Astrocyte (in vitro differentiated cells and primary cell): ENCODE data around the gene CMSS1. TPM values are rescaled to one million over a fixed set of nuclear protein-coding genes. Genes with fewer than 3 reads are reported as not detected.

ENCODE experiments used
- DNase-seq: peaks from one replicate; pipeline ENCODE4 v3.0.0-alpha.2; 2010; ENCODE audit warnings: low read depth
- FAIRE-seq: peaks from 2 replicates; lab custom pipeline; 2011; peaks lifted over from hg19 to GRCh38; lab: Jason Lieb, UNC
- H2AFZ ChIP-seq: 2 replicates; pipeline ENCODE4 v1.6.0; 2012; ENCODE audit warnings: low read depth, low read length, inconsistent platforms
- H3K27ac ChIP-seq: 2 replicates; pipeline ENCODE4 v1.5.1; 2011; ENCODE audit warnings: low read depth, low read length, inconsistent platforms
- H3K27me3 ChIP-seq: 2 replicates; pipeline ENCODE4 v1.6.0; 2011; ENCODE audit warnings: low read length, inconsistent platforms; ENCODE audit not compliant: insufficient read depth
- H3K36me3 ChIP-seq: 2 replicates; pipeline ENCODE4 v1.5.1; 2011; ENCODE audit warnings: low read length, inconsistent platforms; ENCODE audit not compliant: insufficient read depth
- H3K4me1 ChIP-seq: 2 replicates; pipeline ENCODE4 v1.5.1; 2011; ENCODE audit warnings: low read length, inconsistent platforms; ENCODE audit not compliant: insufficient read depth
- H3K4me2 ChIP-seq: 2 replicates; pipeline ENCODE4 v1.6.0; 2012; ENCODE audit warnings: low read length, inconsistent platforms
- H3K4me3 ChIP-seq: 2 replicates; pipeline ENCODE4 v1.5.1; 2011; ENCODE audit warnings: low read depth, mild to moderate bottlenecking, low read length, inconsistent platforms; ENCODE audit not compliant: insufficient read depth
- H3K79me2 ChIP-seq: 2 replicates; pipeline ENCODE4 v1.6.0; 2012; ENCODE audit warnings: mild to moderate bottlenecking, low read length, inconsistent platforms; ENCODE audit not compliant: insufficient read depth
- H3K9ac ChIP-seq: 2 replicates; pipeline ENCODE4 v1.6.0; 2012; ENCODE audit warnings: mild to moderate bottlenecking, low read length, inconsistent platforms
- H3K9me3 ChIP-seq: 2 replicates; pipeline ENCODE4 v1.5.1; 2012; ENCODE audit warnings: low read depth, mild to moderate bottlenecking, low read length, inconsistent platforms; ENCODE audit not compliant: insufficient read depth
- H4K20me1 ChIP-seq: 2 replicates; pipeline ENCODE4 v1.6.0; 2012; ENCODE audit warnings: low read length, inconsistent platforms; ENCODE audit not compliant: insufficient read depth
- H3K27ac Mint-ChIP-seq: one replicate; pipeline ENCODE4 v1.8.0; 2021; ENCODE audit warnings: mild to moderate bottlenecking, mixed read lengths; ENCODE audit not compliant: unreplicated experiment
- H3K27me3 Mint-ChIP-seq: one replicate; pipeline ENCODE4 v1.8.0; 2021; ENCODE audit warnings: low read depth, mixed read lengths; ENCODE audit not compliant: unreplicated experiment
- H3K36me3 Mint-ChIP-seq: one replicate; pipeline ENCODE4 v1.8.0; 2021; ENCODE audit warnings: low read depth, mixed read lengths; ENCODE audit not compliant: unreplicated experiment
- H3K4me1 Mint-ChIP-seq: one replicate; pipeline ENCODE4 v1.8.0; 2021; ENCODE audit warnings: low read depth, mixed read lengths; ENCODE audit not compliant: unreplicated experiment
- H3K4me3 Mint-ChIP-seq: one replicate; pipeline ENCODE4 v1.8.0; 2021; ENCODE audit warnings: mild to moderate bottlenecking, moderate library complexity, mixed read lengths; ENCODE audit not compliant: unreplicated experiment
- H3K9me3 Mint-ChIP-seq: one replicate; pipeline ENCODE4 v1.8.0; 2021; ENCODE audit warnings: mild to moderate bottlenecking, mixed read lengths; ENCODE audit not compliant: unreplicated experiment
- EZH2 ChIP-seq: IDR thresholded peaks from 2 replicates; pipeline ENCODE4 v1.6.1; 2012; ENCODE audit warnings: mild to moderate bottlenecking, low read length, inconsistent platforms; ENCODE audit not compliant: insufficient read depth
- total RNA-seq: library from RNA; stranded (reverse); gene quantifications from 2 replicates; pipeline ENCODE4 v1.2.1, GENCODE V29; 2021
- TF ChIP-seq, protein P1 (sequence below): IDR thresholded peaks from 2 replicates; pipeline ENCODE4 v1.5.1; 2011; ENCODE audit warnings: low read depth, mild to moderate bottlenecking, inconsistent platforms, low read length, moderate library complexity; ENCODE audit not compliant: insufficient read depth

CMSS1 gene
- total RNA-seq, 1 donor from 2014 or later: 12.5 TPM

DNA sequence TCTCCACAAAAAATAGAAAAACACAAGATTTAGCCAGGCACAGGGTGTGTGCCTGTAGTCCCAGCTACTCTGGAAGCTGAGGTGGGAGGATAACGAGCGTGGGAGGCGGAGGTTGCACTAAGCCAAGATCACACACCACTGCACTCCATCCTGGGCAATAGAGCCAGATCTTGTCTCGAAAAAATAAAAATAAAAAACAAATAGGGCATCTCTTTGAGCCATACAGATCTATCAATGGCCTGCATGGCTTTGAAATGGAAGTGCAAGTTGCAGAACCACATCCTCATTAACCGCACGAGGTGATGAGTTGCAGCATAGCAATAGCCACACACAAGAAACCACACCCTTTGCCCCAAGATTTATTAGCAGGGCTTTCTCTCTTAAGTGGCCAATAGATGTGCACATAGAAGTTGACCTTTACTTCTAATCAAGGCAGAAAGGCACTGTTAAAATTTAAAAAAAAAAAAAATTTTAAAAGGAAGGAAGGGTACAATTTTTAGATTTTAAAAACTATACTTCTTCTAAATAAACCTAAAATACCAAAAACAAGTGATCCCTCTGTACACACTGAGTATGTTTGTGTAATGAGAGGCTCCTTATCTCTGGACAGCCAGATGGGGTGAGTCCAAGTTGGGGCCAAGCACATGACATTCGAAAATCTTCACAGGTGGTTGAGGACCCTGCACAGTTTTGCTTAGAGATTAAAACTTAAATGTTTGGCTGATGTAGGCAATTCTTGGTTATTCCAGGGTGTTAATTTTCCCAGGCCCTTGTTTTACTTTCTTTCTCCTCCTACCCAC lies 243.2 kb downstream of the CMSS1 start:
- Histone ChIP-seq H4K20me1 (no peaks in the 10 kb centered on the region), H3K27ac (no peak overlapping the region), H3K36me3 (no peaks in the 10 kb centered on the region), H3K79me2 (no peaks in the 10 kb centered on the region), H3K27me3 (no peaks in the 10 kb centered on the region), H3K9ac (no peak overlapping the region), H3K4me2 (no peak overlapping the region), H3K9me3 (no peaks in the 10 kb centered on the region), H2AFZ (no peak overlapping the region), H3K4me1 (no peaks in the 10 kb centered on the region), H3K4me3 (no peak overlapping the region)
- Mint-ChIP-seq H3K27ac (no peak overlapping the region), H3K4me1 (peaks cover 13% of the 10 kb centered on the region), H3K36me3 (no peaks in the 10 kb centered on the region), H3K4me3 (no peak overlapping the region), H3K27me3 (no peaks in the 10 kb centered on the region), H3K9me3 (no peaks in the 10 kb centered on the region)
- DNase-seq (no peak), FAIRE-seq (no peak)
- TF ChIP-seq, protein P1, sequence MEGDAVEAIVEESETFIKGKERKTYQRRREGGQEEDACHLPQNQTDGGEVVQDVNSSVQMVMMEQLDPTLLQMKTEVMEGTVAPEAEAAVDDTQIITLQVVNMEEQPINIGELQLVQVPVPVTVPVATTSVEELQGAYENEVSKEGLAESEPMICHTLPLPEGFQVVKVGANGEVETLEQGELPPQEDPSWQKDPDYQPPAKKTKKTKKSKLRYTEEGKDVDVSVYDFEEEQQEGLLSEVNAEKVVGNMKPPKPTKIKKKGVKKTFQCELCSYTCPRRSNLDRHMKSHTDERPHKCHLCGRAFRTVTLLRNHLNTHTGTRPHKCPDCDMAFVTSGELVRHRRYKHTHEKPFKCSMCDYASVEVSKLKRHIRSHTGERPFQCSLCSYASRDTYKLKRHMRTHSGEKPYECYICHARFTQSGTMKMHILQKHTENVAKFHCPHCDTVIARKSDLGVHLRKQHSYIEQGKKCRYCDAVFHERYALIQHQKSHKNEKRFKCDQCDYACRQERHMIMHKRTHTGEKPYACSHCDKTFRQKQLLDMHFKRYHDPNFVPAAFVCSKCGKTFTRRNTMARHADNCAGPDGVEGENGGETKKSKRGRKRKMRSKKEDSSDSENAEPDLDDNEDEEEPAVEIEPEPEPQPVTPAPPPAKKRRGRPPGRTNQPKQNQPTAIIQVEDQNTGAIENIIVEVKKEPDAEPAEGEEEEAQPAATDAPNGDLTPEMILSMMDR: no peak
- no peak for TF ChIP-seq EZH2

- no peak for TF ChIP-seq EZH2
- TF ChIP-seq, protein P1: no peak
- Mint-ChIP-seq H3K36me3 (no peaks in the 10 kb centered on the region), H3K4me3 (no peak overlapping the region), H3K9me3 (no peaks in the 10 kb centered on the region), H3K27me3 (no peaks in the 10 kb centered on the region), H3K4me1 (peaks cover 13% of the 10 kb centered on the region), H3K27ac (no peak overlapping the region)
- Histone ChIP-seq H3K4me1 (no peaks in the 10 kb centered on the region), H3K4me3 (no peak overlapping the region), H3K79me2 (no peaks in the 10 kb centered on the region), H3K9me3 (no peaks in the 10 kb centered on the region), H3K4me2 (no peak overlapping the region), H3K9ac (no peak overlapping the region), H2AFZ (no peak overlapping the region), H3K27ac (no peak overlapping the region), H3K27me3 (no peaks in the 10 kb centered on the region), H4K20me1 (no peaks in the 10 kb centered on the region), H3K36me3 (no peaks in the 10 kb centered on the region)
- DNase-seq: no peak
- FAIRE-seq: no peak
Measured at GRCh38 chr3:100062665-100063064, 245.0 kb downstream of the CMSS1 start.

DNA sequence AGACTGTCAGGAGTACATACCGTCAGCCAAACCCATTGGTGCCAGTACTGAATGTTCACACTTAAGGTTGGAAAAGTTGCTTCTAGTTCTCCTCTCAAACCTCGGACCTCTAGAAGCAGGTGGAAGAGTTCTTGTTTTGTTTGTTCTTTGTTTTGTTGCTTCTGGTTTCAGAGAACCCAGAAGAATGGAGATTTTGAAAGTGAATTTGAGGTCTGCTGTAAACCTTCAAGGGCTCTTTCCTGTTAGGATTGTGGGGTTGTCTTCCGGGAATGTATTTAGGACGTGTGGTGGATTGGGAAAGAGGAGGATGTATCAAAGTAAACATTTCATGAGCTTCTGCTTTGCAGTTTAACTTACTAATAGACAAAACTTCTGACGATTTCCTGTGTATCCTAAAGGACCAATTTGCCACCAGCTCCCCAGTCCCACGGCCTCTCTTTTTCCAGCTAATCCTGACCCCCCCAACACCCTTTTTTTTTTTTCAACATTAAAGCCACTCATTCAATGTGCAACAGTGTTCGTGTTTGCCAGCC lies 246.3 kb downstream of the CMSS1 start:
- Histone ChIP-seq H4K20me1 (no peaks in the 10 kb centered on the region), H3K9me3 (no peaks in the 10 kb centered on the region), H3K79me2 (no peaks in the 10 kb centered on the region), H3K27ac (no peak overlapping the region), H3K9ac (no peak overlapping the region), H3K36me3 (no peaks in the 10 kb centered on the region), H3K4me2 (no peak overlapping the region), H3K4me1 (no peaks in the 10 kb centered on the region), H3K27me3 (no peaks in the 10 kb centered on the region), H2AFZ (no peak overlapping the region), H3K4me3 (no peak overlapping the region)
- no peak overlapping the region for H3K4me3 Mint-ChIP-seq
- H3K9me3 Mint-ChIP-seq: peaks cover 2% of the 10 kb centered on the region
- H3K27ac Mint-ChIP-seq: no peak overlapping the region
- H3K36me3 Mint-ChIP-seq: no peaks in the 10 kb centered on the region
- FAIRE-seq: no peak
- DNase-seq: no peak
- TF ChIP-seq, protein P1: no peak
- TF ChIP-seq EZH2: no peak
- H3K27me3 Mint-ChIP-seq: no peaks in the 10 kb centered on the region
- peaks cover 2% of the 10 kb centered on the region for H3K4me1 Mint-ChIP-seq
